ENCODE data around the gene AKR1C8. TPM values are rescaled to one million over a fixed set of nuclear protein-coding genes. Genes with fewer than 3 reads are reported as not detected.
"Not testable (repeated sequence)": the region's sequence is repeated elsewhere in the genome, so short reads cannot be mapped to it uniquely, and the experiment has no call there.

The AKR1C8 gene
- total RNA-seq (2022) (not detected in 2 replicates), Bru-seq, nascent RNA (percentile 13 among the genes with signal in this experiment), BruChase-seq, experiment 1, labeled RNA remaining after a 6-hour chase (percentile 11 among the genes with signal in this experiment), BruChase-seq, experiment 2, labeled RNA remaining after a 2-hour chase (percentile 12 among the genes with signal in this experiment)
- long read RNA-seq, result 0 reads

- H3K27ac Mint-ChIP-seq (ENCODE audit: unreplicated experiment), result no peak within 1 kb of the TSS
- H3K27me3 Mint-ChIP-seq (ENCODE audit: unreplicated experiment), result no peaks in the 10 kb centered on the region
- no peak within 1 kb of the TSS for H3K4me3 Mint-ChIP-seq (ENCODE audit: low read depth, unreplicated experiment)
- no TSS peak for BruUV-seq (replicated peaks)
- CTCF ChIA-PET, result no interaction called here
- DNase-seq, result no peak
- H3K9me3 Mint-ChIP-seq (ENCODE audit: low read depth, unreplicated experiment), result no peaks in the 10 kb centered on the region
- TF ChIP-seq CTCF (IDR thresholded peaks at IDR 0.05; ENCODE audit: unreplicated experiment), result no peak
- no peaks in the 10 kb centered on the region for H3K36me3 Mint-ChIP-seq (ENCODE audit: insufficient read depth, unreplicated experiment)
- H3K4me1 Mint-ChIP-seq (ENCODE audit: low read depth, unreplicated experiment), result no peaks in the 10 kb centered on the region
- intact Hi-C loops (cut with micrococcal nuclease; ENCODE audit: unreplicated experiment), result no loop called here
These were observed at the start of gene AKR1C8 for GRCh38 chr10:5184987-5185775. TSS of gene AKR1C8 (minus strand) at chr10:5185150. CDS start at chr10:5185104, 46 bp downstream.

- TF ChIP-seq CTCF (IDR thresholded peaks at IDR 0.05; ENCODE audit: unreplicated experiment), result no peak
- no peak overlapping the region for H3K4me3 Mint-ChIP-seq (ENCODE audit: low read depth, unreplicated experiment)
- H3K27ac Mint-ChIP-seq (ENCODE audit: unreplicated experiment), result peak overlapping the region; percentile 16
- no TSS peak for BruUV-seq (replicated peaks)
- no peaks in the 10 kb centered on the region for H3K36me3 Mint-ChIP-seq (ENCODE audit: insufficient read depth, unreplicated experiment)
- peaks cover 15% of the 10 kb centered on the region for H3K9me3 Mint-ChIP-seq (ENCODE audit: low read depth, unreplicated experiment)
- H3K27me3 Mint-ChIP-seq (ENCODE audit: unreplicated experiment), result no peaks in the 10 kb centered on the region
- CTCF ChIA-PET, result interaction anchor here (1.3 kb wide), 1 partner anchor 14 kb away, joined by 3 read pairs; no protein-coding TSS in a partner anchor
- H3K4me1 Mint-ChIP-seq (ENCODE audit: low read depth, unreplicated experiment), result peaks cover 9% of the 10 kb centered on the region
- intact Hi-C loops (cut with micrococcal nuclease; ENCODE audit: unreplicated experiment), result no loop called here
- peak; percentile 56 for DNase-seq
These were observed 49.3 kb upstream of the AKR1C8 start for GRCh38 chr10:5234106-5234860.

- intact Hi-C loops (cut with micrococcal nuclease; ENCODE audit: unreplicated experiment), result no loop called here
- H3K27me3 Mint-ChIP-seq (ENCODE audit: unreplicated experiment), result no peaks in the 10 kb centered on the region
- no peak for TF ChIP-seq CTCF (IDR thresholded peaks at IDR 0.05; ENCODE audit: unreplicated experiment)
- peaks cover 9% of the 10 kb centered on the region for H3K4me1 Mint-ChIP-seq (ENCODE audit: low read depth, unreplicated experiment)
- no peak overlapping the region for H3K27ac Mint-ChIP-seq (ENCODE audit: unreplicated experiment)
- no TSS peak for BruUV-seq (replicated peaks)
- CTCF ChIA-PET, result interaction anchor here (1.3 kb wide), 1 partner anchor 13 kb away, joined by 3 read pairs; no protein-coding TSS in a partner anchor
- H3K4me3 Mint-ChIP-seq (ENCODE audit: low read depth, unreplicated experiment), result no peak overlapping the region
- no peaks in the 10 kb centered on the region for H3K36me3 Mint-ChIP-seq (ENCODE audit: insufficient read depth, unreplicated experiment)
- no peak for DNase-seq
- H3K9me3 Mint-ChIP-seq (ENCODE audit: low read depth, unreplicated experiment), result peaks cover 15% of the 10 kb centered on the region
These were observed 48.4 kb upstream of the AKR1C8 start for GRCh38 chr10:5233324-5233723.

GRCh38 chr10:5229019-5229418 lies 44.1 kb upstream of the AKR1C8 start:
- H3K27me3 Mint-ChIP-seq (ENCODE audit: unreplicated experiment), result no peaks in the 10 kb centered on the region
- TF ChIP-seq CTCF (IDR thresholded peaks at IDR 0.05; ENCODE audit: unreplicated experiment), result no peak

GRCh38 chr10:5222942-5223341 lies 38.0 kb upstream of the AKR1C8 start:
- H3K9me3 Mint-ChIP-seq (ENCODE audit: low read depth, unreplicated experiment); H3K4me3 Mint-ChIP-seq (ENCODE audit: low read depth, unreplicated experiment); BruUV-seq (replicated peaks); H3K27me3 Mint-ChIP-seq (ENCODE audit: unreplicated experiment); H3K36me3 Mint-ChIP-seq (ENCODE audit: insufficient read depth, unreplicated experiment); H3K27ac Mint-ChIP-seq (ENCODE audit: unreplicated experiment); CTCF ChIA-PET; DNase-seq: not testable (repeated sequence)
- intact Hi-C loops (cut with micrococcal nuclease; ENCODE audit: unreplicated experiment), result loop anchor here (5.0 kb wide), 1 partner anchor 76 kb away; no protein-coding TSS in a partner anchor
- H3K4me1 Mint-ChIP-seq (ENCODE audit: low read depth, unreplicated experiment), result peaks cover 11% of the 10 kb centered on the region

More at GRCh38 chr10:5229019-5229418, 44.1 kb upstream of the AKR1C8 start:
- H3K9me3 Mint-ChIP-seq (ENCODE audit: low read depth, unreplicated experiment), result peaks cover 7% of the 10 kb centered on the region
- H3K36me3 Mint-ChIP-seq (ENCODE audit: insufficient read depth, unreplicated experiment), result no peaks in the 10 kb centered on the region
- peaks cover 3% of the 10 kb centered on the region for H3K4me1 Mint-ChIP-seq (ENCODE audit: low read depth, unreplicated experiment)
- BruUV-seq (replicated peaks), result no TSS peak
- CTCF ChIA-PET, result no interaction called here
- no peak for DNase-seq
- no peak overlapping the region for H3K27ac Mint-ChIP-seq (ENCODE audit: unreplicated experiment)
- intact Hi-C loops (cut with micrococcal nuclease; ENCODE audit: unreplicated experiment), result no loop called here
- H3K4me3 Mint-ChIP-seq (ENCODE audit: low read depth, unreplicated experiment), result no peak overlapping the region
